ENCODE measurements around the gene CASD1.

The CASD1 gene

GRCh38 chr7:94590526-94591162, 81.0 kb downstream of the CASD1 start:
- DNase-seq, result no peak

GRCh38 chr7:94591176-94591575, 81.6 kb downstream of the CASD1 start:
- no peak for DNase-seq

GRCh38 chr7:94594882-94595281, 85.3 kb downstream of the CASD1 start:
- DNase-seq, result no peak

- DNase-seq, result no peak
These were observed 86.1 kb downstream of the CASD1 start for GRCh38 chr7:94595717-94596116.

- no peak for DNase-seq
These were observed 90.7 kb downstream of the CASD1 start for GRCh38 chr7:94600267-94600666.

GRCh38 chr7:94602181-94602580, 92.6 kb downstream of the CASD1 start:
- no peak for DNase-seq

- DNase-seq, result no peak
These were observed 95.4 kb downstream of the CASD1 start for GRCh38 chr7:94605031-94605430.

All from fibroblast of skin of back (primary cell).